ENCODE data around the gene NACC1.

GRCh38 chr19:13082192-13083007, 35.7 kb upstream of the NACC1 start:
- TF ChIP-seq CTCF (IDR thresholded peaks at IDR 0.05), result peak in 1 of 3 donors; percentile 10
- no peak for TF ChIP-seq POLR2AphosphoS5 (IDR thresholded peaks at IDR 0.05)

All from breast epithelium (tissue), 3 donors.